OCI-LY7 (cell line): ENCODE results near the gene NPFF. TPM values are rescaled to one million over a fixed set of nuclear protein-coding genes. Genes with fewer than 3 reads are reported as not detected.

Experiments
- BruUV-seq: library from RNA; stranded (reverse); fragments of 400-500 nt; replicated peaks from 2 replicates; lab custom pipeline; 2021; lab: Mats Ljungman, UMichigan
- CTCF ChIA-PET: fragments of 300-600 bp; sonication (Branson Sonifier 250); formaldehyde crosslinking; loops from one replicate; lab custom pipeline; 2022; ENCODE audit warnings: antibody characterized with exemption; ENCODE audit not compliant: unreplicated experiment; lab: Charles Lee
- POLR2A ChIA-PET: fragments of 300-600 bp; sonication (Branson Sonifier 250); formaldehyde crosslinking; loops from one replicate; lab custom pipeline; 2022; ENCODE audit warnings: antibody characterized with exemption; lab: Charles Lee
- DNase-seq: peaks from one replicate; pipeline ENCODE4 v3.0.0-alpha.2; 2015; ENCODE audit warnings: low spot score
- H2AFZ ChIP-seq: fragments of 200-600 bp; sonication (generic), shearing (Covaris generic); 2 replicates; pipeline ENCODE4 v1.6.1; 2014; ENCODE audit warnings: mild to moderate bottlenecking, antibody characterized with exemption, low read length, moderate library complexity
- H3K27ac ChIP-seq: fragments of 200-600 bp; sonication (generic); 2 replicates; pipeline ENCODE4 v1.5.1; 2014; ENCODE audit warnings: mixed run types, low read depth, mild to moderate bottlenecking, moderate library complexity, low read length, inconsistent platforms; ENCODE audit not compliant: poor library complexity, severe bottlenecking
- H3K36me3 ChIP-seq: fragments of 200-600 bp; sonication (generic); 2 replicates; pipeline ENCODE4 v1.6.1; 2014; ENCODE audit warnings: mild to moderate bottlenecking, antibody characterized with exemption, low read length, moderate library complexity, mixed read lengths; ENCODE audit not compliant: insufficient read depth
- H3K4me1 ChIP-seq: fragments of 200-600 bp; sonication (generic); 2 replicates; pipeline ENCODE4 v1.5.1; 2014; ENCODE audit warnings: mild to moderate bottlenecking, low read length; ENCODE audit not compliant: insufficient read depth, poor library complexity, severe bottlenecking
- H3K4me2 ChIP-seq: fragments of 200-600 bp; sonication (generic); 2 replicates; pipeline ENCODE4 v1.6.1; 2014; ENCODE audit warnings: mild to moderate bottlenecking, low read length
- H3K4me3 ChIP-seq: fragments of 200-600 bp; sonication (generic); 2 replicates; pipeline ENCODE4 v1.5.1; 2014; ENCODE audit warnings: mild to moderate bottlenecking, low read depth, low read length; ENCODE audit not compliant: poor library complexity, severe bottlenecking
- H3K79me2 ChIP-seq: fragments of 200-600 bp; sonication (generic); 2 replicates; pipeline ENCODE4 v1.6.1; 2016; ENCODE audit warnings: low read depth, mild to moderate bottlenecking, low read length, moderate library complexity, mixed read lengths; ENCODE audit not compliant: insufficient read depth
- H3K9me2 ChIP-seq: fragments of 200-600 bp; sonication (generic); 2 replicates; pipeline ENCODE4 v1.6.1; 2016; ENCODE audit warnings: mild to moderate bottlenecking, low read length, mixed read lengths; ENCODE audit not compliant: insufficient read depth
- H3K9me3 ChIP-seq: fragments of 200-600 bp; sonication (generic); 2 replicates; pipeline ENCODE4 v1.6.1; 2014; ENCODE audit warnings: mild to moderate bottlenecking, mixed run types, low read length, mixed read lengths
- H4K20me1 ChIP-seq: fragments of 200-600 bp; sonication (generic); 2 replicates; pipeline ENCODE4 v1.6.1; 2014; ENCODE audit warnings: mild to moderate bottlenecking, antibody characterized with exemption, low read length, moderate library complexity, mixed read lengths; ENCODE audit not compliant: insufficient read depth
- CTCF ChIP-seq: fragments of 200-600 bp; sonication (generic); conservative IDR thresholded peaks from 2 replicates; pipeline ENCODE4 v1.5.1; 2014; ENCODE audit warnings: mild to moderate bottlenecking, antibody characterized with exemption, low read length, moderate library complexity, mixed read lengths
- EZH2phosphoT487 ChIP-seq: fragments of 200-600 bp; sonication (generic); IDR thresholded peaks from 2 replicates; pipeline ENCODE4 v1.6.1; 2018; ENCODE audit warnings: low read depth, borderline replicate concordance, mild to moderate bottlenecking, mixed run types, antibody characterized with exemption, low read length, moderate library complexity, mixed read lengths
- intact Hi-C: fragments of 100-400 bp; cut with micrococcal nuclease; formaldehyde crosslinking; loops from one replicate; pipeline ENCODE4 v1.10.0; 2022; ENCODE audit not compliant: unreplicated experiment
- total RNA-seq, 2 experiments: library from RNA; depleted of rRNA in 1 of 2; stranded (reverse); fragments of >200 nt in 1 of 2; shearing (Covaris generic) in 1 of 2; gene quantifications; 2 replicates each; pipeline ENCODE4 v1.2.3, GENCODE V29; 2014 to 2022

Gene NPFF
- total RNA-seq, 2 experiments from 2014 or later: not detected

- Histone ChIP-seq H4K20me1 (no peaks in the 10 kb centered on the region), H3K27ac (no peak overlapping the region), H3K4me3 (no peak overlapping the region), H3K4me1 (no peaks in the 10 kb centered on the region), H3K9me3 (no peaks in the 10 kb centered on the region), H3K79me2 (no peaks in the 10 kb centered on the region), H3K4me2 (no peak overlapping the region), H2AFZ (no peak overlapping the region), H3K9me2 (no peaks in the 10 kb centered on the region), H3K36me3 (peaks cover 42% of the 10 kb centered on the region)
- BruUV-seq: no TSS peak
- no peak for DNase-seq
- TF ChIP-seq CTCF: no peak
- TF ChIP-seq EZH2phosphoT487: no peak
- ChIA-PET CTCF (no interaction called here), POLR2A (interaction anchor here (1.0 kb wide), 1 partner anchor 9 kb away, joined by 3 read pairs; no protein-coding TSS in a partner anchor)
- intact Hi-C loops: no loop called here
Measured at GRCh38 chr12:53524476-53524875, 17.2 kb upstream of the NPFF start.

- no peaks in the 10 kb centered on the region for H3K9me2 ChIP-seq
- ChIA-PET CTCF (no interaction called here), POLR2A (no interaction called here)
- H3K27ac ChIP-seq: no peak overlapping the region
- no TSS peak for BruUV-seq
- H3K79me2 ChIP-seq: no peaks in the 10 kb centered on the region
- DNase-seq: no peak
- H3K4me3 ChIP-seq: no peak overlapping the region
- H4K20me1 ChIP-seq: no peaks in the 10 kb centered on the region
- H2AFZ ChIP-seq: no peak overlapping the region
- intact Hi-C loops: no loop called here
- peaks cover 46% of the 10 kb centered on the region for H3K36me3 ChIP-seq
- no peak overlapping the region for H3K4me2 ChIP-seq
- H3K4me1 ChIP-seq: no peaks in the 10 kb centered on the region
- no peak for TF ChIP-seq EZH2phosphoT487
- no peak for TF ChIP-seq CTCF
- H3K9me3 ChIP-seq: no peaks in the 10 kb centered on the region
Measured at GRCh38 chr12:53523131-53523530, 15.8 kb upstream of the NPFF start.

- Histone ChIP-seq H3K4me3 (no peak overlapping the region), H3K36me3 (peaks cover 42% of the 10 kb centered on the region), H3K27ac (no peak overlapping the region), H3K9me3 (no peaks in the 10 kb centered on the region), H2AFZ (no peak overlapping the region), H3K79me2 (no peaks in the 10 kb centered on the region), H3K4me1 (no peaks in the 10 kb centered on the region), H3K9me2 (no peaks in the 10 kb centered on the region), H3K4me2 (no peak overlapping the region), H4K20me1 (no peaks in the 10 kb centered on the region)
- no peak for DNase-seq
- BruUV-seq: no TSS peak
- no peak for TF ChIP-seq EZH2phosphoT487
- no peak for TF ChIP-seq CTCF
- intact Hi-C loops: no loop called here
- CTCF ChIA-PET: no interaction called here
- POLR2A ChIA-PET: interaction anchor here (0.8 to 1.2 kb wide), 3 partner anchors 18 to 67 kb away, joined by 3 to 5 read pairs (median 3); partner anchors contain the start of gene TARBP2
Measured at GRCh38 chr12:53518381-53518780, 11.1 kb upstream of the NPFF start.
